ENCODE measurements around the gene SFXN5. TPM values are rescaled to one million over a fixed set of nuclear protein-coding genes. Genes with fewer than 3 reads are reported as not detected.
A peak's percentile ranks its signal among the peaks of the same experiment; 100 is the strongest.

SFXN5 gene
- polyA plus RNA-seq, 3 donors, result 5.9 to 28.6 (median 9.5) TPM

- Histone ChIP-seq H3K27me3 (ENCODE audit: control insufficient read depth in 2 of 2, insufficient read depth in 2 of 2, low read length in 2 of 2) (no peaks in the 10 kb centered on the region), H3K9ac (ENCODE audit: insufficient read depth, low read length, poor library complexity, severe bottlenecking) (no peak overlapping the region), H3K36me3 (replicated peaks in 1 of 2; ENCODE audit: control insufficient read depth in 1 of 2, insufficient read depth in 2 of 2, low read length in 2 of 2) (peaks cover 26 to 35% of the 10 kb centered on the region in 2 donors), H3K4me3 (replicated peaks in 1 of 3; ENCODE audit: low read depth in 2 of 3, low read length in 3 of 3) (no peak overlapping the region), H3K4me2 (replicated peaks; ENCODE audit: extremely low read depth, low read length, poor library complexity, severe bottlenecking) (no peak overlapping the region), H2AFZ (ENCODE audit: insufficient read depth, low read depth, low read length, poor library complexity, severe bottlenecking) (no peak overlapping the region), H3K27ac (ENCODE audit: low read depth in 1 of 2, low read length in 2 of 2) (no peak overlapping the region), H3K79me2 (ENCODE audit: insufficient read depth, low read length) (no peaks in the 10 kb centered on the region), H3K4me1 (ENCODE audit: control insufficient read depth in 1 of 2, insufficient read depth in 2 of 2, low read length in 2 of 2) (peaks cover 10 to 14% of the 10 kb centered on the region in 2 donors), H4K20me1 (ENCODE audit: insufficient read depth, low read length) (no peaks in the 10 kb centered on the region), H3K9me3 (replicated peaks in 1 of 2; ENCODE audit: control insufficient read depth in 1 of 2, insufficient read depth in 1 of 2, low read length in 2 of 2) (no peaks in the 10 kb centered on the region)
- H3K27me3 Mint-ChIP-seq (ENCODE audit: low read depth in 3 of 3), result peaks cover 5 to 9% (median 6%) of the 10 kb centered on the region in 3 donors
- no peak for DNase-seq
- no peaks in the 10 kb centered on the region for H3K9me3 Mint-ChIP-seq
- peaks cover 14% of the 10 kb centered on the region for H3K4me1 Mint-ChIP-seq
- no peak overlapping the region for H3K4me3 Mint-ChIP-seq
- H3K36me3 Mint-ChIP-seq, result peaks cover 45 to 62% of the 10 kb centered on the region in 2 donors
- TF ChIP-seq CTCF (IDR thresholded peaks at IDR 0.05), result no peak
- intact Hi-C loops (cut with micrococcal nuclease), result no loop called here
- peak overlapping the region in 1 of 7 donors; percentile 85 for H3K27ac Mint-ChIP-seq
- 90% methylated on average over 2 of the region's 6 CpGs for WGBS (ENCODE audit: insufficient coverage)
These were observed 130.7 kb downstream of the SFXN5 start for GRCh38 chr2:72940786-72941185.

- Mint-ChIP-seq H3K27ac (peak overlapping the region in 2 of 7 donors; percentile 19 to 85), H3K4me3 (no peak overlapping the region), H3K27me3 (ENCODE audit: low read depth in 3 of 3) (peaks cover 5 to 11% (median 10%) of the 10 kb centered on the region in 3 donors), H3K9me3 (no peaks in the 10 kb centered on the region), H3K4me1 (peaks cover 14% of the 10 kb centered on the region), H3K36me3 (peaks cover 41 to 58% of the 10 kb centered on the region in 2 donors)
- Histone ChIP-seq H3K4me3 (replicated peaks in 1 of 3; ENCODE audit: low read depth in 2 of 3, low read length in 3 of 3) (no peak overlapping the region), H3K79me2 (ENCODE audit: insufficient read depth, low read length) (no peaks in the 10 kb centered on the region), H4K20me1 (ENCODE audit: insufficient read depth, low read length) (no peaks in the 10 kb centered on the region), H3K27me3 (ENCODE audit: control insufficient read depth in 2 of 2, insufficient read depth in 2 of 2, low read length in 2 of 2) (no peaks in the 10 kb centered on the region), H2AFZ (ENCODE audit: insufficient read depth, low read depth, low read length, poor library complexity, severe bottlenecking) (no peak overlapping the region), H3K27ac (ENCODE audit: low read depth in 1 of 2, low read length in 2 of 2) (no peak overlapping the region), H3K4me1 (ENCODE audit: control insufficient read depth in 1 of 2, insufficient read depth in 2 of 2, low read length in 2 of 2) (peaks cover 10 to 14% of the 10 kb centered on the region in 2 donors), H3K36me3 (replicated peaks in 1 of 2; ENCODE audit: control insufficient read depth in 1 of 2, insufficient read depth in 2 of 2, low read length in 2 of 2) (peaks cover 26 to 33% of the 10 kb centered on the region in 2 donors), H3K4me2 (replicated peaks; ENCODE audit: extremely low read depth, low read length, poor library complexity, severe bottlenecking) (no peak overlapping the region), H3K9ac (ENCODE audit: insufficient read depth, low read length, poor library complexity, severe bottlenecking) (no peak overlapping the region), H3K9me3 (replicated peaks in 1 of 2; ENCODE audit: control insufficient read depth in 1 of 2, insufficient read depth in 1 of 2, low read length in 2 of 2) (no peaks in the 10 kb centered on the region)
- no peak for DNase-seq
- intact Hi-C loops (cut with micrococcal nuclease), result no loop called here
- WGBS (ENCODE audit: insufficient coverage), result 96% methylated on average over 4 of the region's 6 CpGs
- no peak for TF ChIP-seq CTCF (IDR thresholded peaks at IDR 0.05)
These were observed 131.2 kb downstream of the SFXN5 start for GRCh38 chr2:72940361-72940760.
